BJ (cell line): Measurements from ENCODE around the gene RAB1B. TPM values are rescaled to one million over a fixed set of nuclear protein-coding genes. Genes with fewer than 3 reads are reported as not detected.
A peak's percentile ranks its signal among the peaks of the same experiment; 100 is the strongest.

ENCODE experiments used
- CTCF ChIA-PET: fragments of 350-600 bp; formaldehyde crosslinking; extraction: SDS; loops from one replicate; lab custom pipeline; 2021; ENCODE audit warnings: antibody characterized with exemption, inconsistent platforms; lab: Yijun Ruan, JAX
- POLR2A ChIA-PET: fragments of 300-600 bp; sonication (Branson Sonifier 250); formaldehyde crosslinking; extraction: SDS; loops from one replicate; lab custom pipeline; 2021; ENCODE audit warnings: antibody characterized with exemption; lab: Charles Lee
- DNase-seq: peaks from one replicate; pipeline ENCODE4 v3.0.0-alpha.2; 2011; ENCODE audit warnings: low read depth
- H3K27me3 ChIP-seq: 2 replicates; pipeline ENCODE4 v1.6.0; 2011; ENCODE audit warnings: low read length; ENCODE audit not compliant: control insufficient read depth, insufficient read depth
- H3K36me3 ChIP-seq: 2 replicates; pipeline ENCODE4 v1.5.1; 2011; ENCODE audit warnings: low read length; ENCODE audit not compliant: control insufficient read depth, insufficient read depth
- H3K4me3 ChIP-seq: 2 replicates; pipeline ENCODE4 v1.5.1; 2011; ENCODE audit warnings: low read depth, mild to moderate bottlenecking, control low read depth, low read length
- polyA plus RNA-seq: library from polyadenylated mRNA; depleted of rRNA; stranded (reverse); fragments of >200 nt; gene quantifications from 2 replicates; pipeline ENCODE4 v1.2.3, GENCODE V29; 2011
- TF ChIP-seq, protein P1 (sequence below): IDR thresholded peaks from 2 replicates; pipeline ENCODE4 v1.5.1; 2011; ENCODE audit warnings: low read depth, mild to moderate bottlenecking, control low read depth, inconsistent platforms, low read length, moderate library complexity; ENCODE audit not compliant: insufficient read depth

RAB1B gene
- polyA plus RNA-seq, 1 experiment: 251 TPM

DNA sequence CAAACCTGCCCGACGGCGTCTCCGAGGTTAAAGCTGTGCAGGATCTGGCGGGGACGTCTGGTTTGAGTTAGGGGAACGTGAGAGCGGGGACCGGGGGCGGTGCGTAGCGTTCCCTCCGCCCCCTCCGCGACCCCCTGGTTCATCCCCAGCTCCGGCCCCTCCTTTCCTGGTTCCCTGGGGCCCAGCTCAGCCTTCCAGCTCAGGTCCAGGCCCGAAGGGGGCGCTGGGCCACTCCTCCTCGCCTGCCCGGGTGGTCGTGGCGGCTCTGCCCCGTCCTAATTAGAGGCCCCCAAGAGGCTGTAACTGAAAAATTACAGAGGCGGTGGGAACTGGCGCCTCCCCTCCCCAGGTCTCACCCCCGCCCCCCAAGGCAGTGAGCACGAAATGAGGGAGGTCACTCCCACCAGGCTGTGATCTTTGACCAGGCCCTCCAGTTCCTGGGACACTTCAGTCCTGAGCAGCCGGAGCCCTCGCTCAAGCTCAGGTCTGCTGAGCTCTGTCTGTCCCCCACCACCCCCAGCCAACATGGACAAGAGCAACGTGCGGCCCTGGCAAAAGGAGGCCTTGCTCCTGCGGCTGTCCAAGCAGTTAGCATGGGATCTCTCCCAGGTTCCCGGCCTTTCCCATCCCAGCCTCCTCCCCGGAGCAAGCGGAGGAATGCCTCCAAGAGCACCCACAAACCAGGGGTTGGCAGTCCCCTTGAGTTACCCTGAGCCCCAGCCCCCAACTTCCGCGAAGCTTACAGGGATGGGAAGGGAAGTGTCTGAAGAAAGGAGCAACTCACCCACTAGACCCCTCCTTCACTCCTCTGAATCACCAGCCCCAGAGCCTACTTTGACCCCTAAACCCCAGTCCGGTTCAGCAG lies 45.1 kb downstream of the RAB1B start:
- TF ChIP-seq, protein P1, sequence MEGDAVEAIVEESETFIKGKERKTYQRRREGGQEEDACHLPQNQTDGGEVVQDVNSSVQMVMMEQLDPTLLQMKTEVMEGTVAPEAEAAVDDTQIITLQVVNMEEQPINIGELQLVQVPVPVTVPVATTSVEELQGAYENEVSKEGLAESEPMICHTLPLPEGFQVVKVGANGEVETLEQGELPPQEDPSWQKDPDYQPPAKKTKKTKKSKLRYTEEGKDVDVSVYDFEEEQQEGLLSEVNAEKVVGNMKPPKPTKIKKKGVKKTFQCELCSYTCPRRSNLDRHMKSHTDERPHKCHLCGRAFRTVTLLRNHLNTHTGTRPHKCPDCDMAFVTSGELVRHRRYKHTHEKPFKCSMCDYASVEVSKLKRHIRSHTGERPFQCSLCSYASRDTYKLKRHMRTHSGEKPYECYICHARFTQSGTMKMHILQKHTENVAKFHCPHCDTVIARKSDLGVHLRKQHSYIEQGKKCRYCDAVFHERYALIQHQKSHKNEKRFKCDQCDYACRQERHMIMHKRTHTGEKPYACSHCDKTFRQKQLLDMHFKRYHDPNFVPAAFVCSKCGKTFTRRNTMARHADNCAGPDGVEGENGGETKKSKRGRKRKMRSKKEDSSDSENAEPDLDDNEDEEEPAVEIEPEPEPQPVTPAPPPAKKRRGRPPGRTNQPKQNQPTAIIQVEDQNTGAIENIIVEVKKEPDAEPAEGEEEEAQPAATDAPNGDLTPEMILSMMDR: peak; percentile 60
- no peak for DNase-seq
- CTCF ChIA-PET: interaction anchor here (0.8 to 11.3 kb wide), 12 partner anchors 9 to 94 kb away, joined by 3 to 201 read pairs (median 10); partner anchors contain the start of genes BRMS1, RAB1B, RIN1 and TMEM151A
- H3K36me3 ChIP-seq: no peaks in the 10 kb centered on the region; the same call in 1 of the 2 replicates
- POLR2A ChIA-PET: interaction anchor here (0.7 to 3.8 kb wide), 6 partner anchors 11 to 96 kb away, joined by 3 to 34 read pairs (median 12); partner anchors contain the start of genes BRMS1, RIN1 and YIF1A
- H3K4me3 ChIP-seq: peak overlapping the region; percentile 69
- no peaks in the 10 kb centered on the region for H3K27me3 ChIP-seq

DNA sequence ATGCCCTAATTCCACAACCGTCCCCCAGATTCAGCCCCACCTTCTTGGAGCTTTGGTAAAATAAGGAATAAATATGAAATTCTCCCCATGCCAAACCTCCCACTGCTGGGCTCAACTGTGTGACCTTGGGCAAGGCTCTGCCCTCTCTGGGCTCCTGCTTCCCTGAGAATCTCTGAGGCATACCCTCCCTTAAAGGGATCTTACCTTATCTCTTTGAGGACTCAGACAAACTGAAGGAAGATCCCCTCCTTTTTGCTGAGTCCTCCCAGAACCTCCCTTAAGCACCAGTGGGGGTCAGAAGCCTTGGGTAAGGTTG lies 45.7 kb downstream of the RAB1B start:
- no peak for DNase-seq
- peak overlapping the region; percentile 69 for H3K4me3 ChIP-seq
- TF ChIP-seq, protein P1: no peak
- ChIA-PET CTCF (interaction anchor here (2.4 to 11.3 kb wide), 5 partner anchors 11 to 94 kb away, joined by 9 to 201 read pairs (median 81); partner anchors contain the start of genes BRMS1 and RIN1), POLR2A (interaction anchor here (0.7 to 3.8 kb wide), 4 partner anchors 21 to 97 kb away, joined by 3 to 34 read pairs (median 11); partner anchors contain the start of genes RIN1 and YIF1A)
- no peaks in the 10 kb centered on the region for H3K27me3 ChIP-seq
- no peaks in the 10 kb centered on the region; the same call in 1 of the 2 replicates for H3K36me3 ChIP-seq

DNA sequence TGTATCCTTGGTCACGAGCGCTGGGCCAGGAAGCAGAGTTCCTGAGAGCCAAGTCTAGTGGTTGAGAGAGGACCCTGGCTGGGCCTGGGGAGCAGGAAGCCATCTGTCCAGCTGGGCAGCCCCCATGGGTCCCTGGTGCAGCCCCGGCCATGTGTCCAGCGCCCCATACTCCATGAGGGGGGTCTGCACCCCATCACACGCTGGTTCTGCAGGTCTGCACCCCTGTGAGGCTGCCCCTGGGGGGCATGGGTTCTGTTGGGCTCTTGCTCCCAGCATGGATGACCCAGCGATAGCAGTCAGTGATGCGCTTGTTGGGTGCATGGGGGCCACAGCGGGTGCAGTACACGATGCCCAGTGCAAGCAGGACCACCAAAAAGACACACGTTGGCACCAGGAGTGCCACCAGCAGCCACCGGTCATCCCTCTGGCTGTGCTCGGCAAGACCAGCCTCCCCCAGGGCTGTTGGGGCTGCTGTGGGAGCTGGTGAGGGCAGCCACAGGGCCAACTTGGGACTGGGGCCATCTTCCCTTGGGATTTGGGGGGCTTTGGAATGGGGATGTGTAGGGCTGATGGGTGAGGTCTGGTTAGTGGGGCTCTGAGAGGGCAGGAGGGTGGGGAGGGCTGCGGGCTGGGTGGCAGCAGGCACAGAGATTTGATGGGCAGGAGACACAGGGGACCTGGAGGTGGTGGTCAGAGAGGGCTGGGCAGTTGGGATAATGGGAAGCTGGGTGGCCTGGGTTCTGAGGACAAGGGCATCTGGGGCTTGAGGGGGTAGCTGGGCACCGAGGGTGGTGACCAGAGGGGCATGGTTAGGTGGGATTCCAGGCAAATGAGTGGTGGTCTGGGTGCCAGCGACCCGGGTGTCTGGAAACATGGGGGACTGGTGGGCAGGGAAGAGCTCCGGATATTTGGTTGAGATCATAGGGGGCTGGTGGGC lies 46.4 kb downstream of the RAB1B start:
- Histone ChIP-seq H3K4me3 (peak overlapping the region; percentile 69), H3K36me3 (no peaks in the 10 kb centered on the region; the same call in 1 of the 2 replicates), H3K27me3 (no peaks in the 10 kb centered on the region)
- ChIA-PET POLR2A (interaction anchor here (0.7 to 3.8 kb wide), 4 partner anchors 14 to 96 kb away, joined by 3 to 34 read pairs (median 4); partner anchors contain the start of gene RIN1), CTCF (interaction anchor here (1.5 to 11.3 kb wide), 4 partner anchors 11 to 73 kb away, joined by 3 to 201 read pairs (median 132); partner anchors contain the start of gene RIN1)
- TF ChIP-seq, protein P1: no peak
- DNase-seq: no peak

DNA sequence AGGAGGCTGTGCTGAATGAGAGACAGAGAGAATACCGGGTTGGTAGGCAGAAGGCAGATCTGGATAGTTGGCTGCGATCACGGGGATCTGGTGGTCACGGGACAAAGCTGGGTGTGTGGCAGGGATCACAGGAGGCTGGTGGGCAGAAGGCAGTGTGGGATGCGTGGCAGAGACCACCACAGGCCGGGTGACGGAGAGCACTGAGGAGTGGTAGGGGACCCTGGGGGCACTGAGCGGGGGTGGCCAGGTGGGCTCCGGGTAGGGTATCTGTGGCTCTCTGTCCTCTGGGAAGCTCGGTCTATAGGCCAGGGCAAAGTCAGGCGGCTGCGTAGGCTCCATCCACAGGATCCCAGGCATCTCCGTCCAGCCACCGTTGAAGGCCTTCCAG lies 47.1 kb downstream of the RAB1B start:
- H3K4me3 ChIP-seq: peak overlapping the region; percentile 69
- POLR2A ChIA-PET: interaction anchor here (0.7 to 0.8 kb wide), 2 partner anchors 14 to 20 kb away, joined by 3 read pairs; partner anchors contain the start of gene RIN1
- no peak for DNase-seq
- H3K36me3 ChIP-seq: no peaks in the 10 kb centered on the region; the same call in 1 of the 2 replicates
- no peaks in the 10 kb centered on the region for H3K27me3 ChIP-seq
- CTCF ChIA-PET: interaction anchor here (1.5 to 11.3 kb wide), 4 partner anchors 10 to 72 kb away, joined by 3 to 201 read pairs (median 132); partner anchors contain the start of gene RIN1
- TF ChIP-seq, protein P1: no peak
